ENCODE measurements around the gene CSPG4.

GRCh38 chr15:75687486-75688277 is 25.0 kb downstream of the CSPG4 start:
- TF ChIP-seq EP300 (IDR thresholded peaks at IDR 0.05): no peak
- TF ChIP-seq CTCF (IDR thresholded peaks at IDR 0.05): no peak

Measured in ovary (tissue), 3 donors.